Hematopoietic multipotent progenitor cell treated with erythropoietin and hydrocortisone succinate and interleukin-3 and kit ligand, for 8 days (in vitro differentiated cells): ENCODE data around the gene FNDC3A.
"Not testable (repeated sequence)": the region's sequence is repeated elsewhere in the genome, so short reads cannot be mapped to it uniquely, and the experiment has no call there.

Source experiments
- DNase-seq: peaks from one replicate; pipeline ENCODE4 v3.0.0-alpha.2; 2015

FNDC3A gene

DNA sequence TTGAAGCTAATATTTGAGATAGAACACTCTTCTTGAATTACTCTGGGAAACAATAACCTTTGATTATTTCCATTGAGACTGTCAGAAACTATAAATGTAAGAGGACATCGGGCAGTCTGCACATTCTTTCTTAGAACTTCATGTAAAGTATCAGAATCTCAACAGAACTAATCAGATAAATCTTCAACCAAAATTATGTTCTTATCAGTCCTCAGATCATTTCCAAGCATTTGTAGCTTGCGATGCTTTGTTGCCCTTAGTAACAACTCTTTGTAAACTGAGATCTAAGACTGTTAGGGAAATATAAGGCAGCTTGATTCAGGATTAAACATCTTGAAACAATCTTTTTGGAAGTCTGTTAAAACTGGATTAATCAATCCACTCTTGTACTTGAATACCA is 70.3 kb downstream of the FNDC3A start:
- no peak for DNase-seq

- no peak for DNase-seq
Observed at GRCh38 chr13:49046519-49046918, 70.8 kb downstream of the FNDC3A start.

DNA sequence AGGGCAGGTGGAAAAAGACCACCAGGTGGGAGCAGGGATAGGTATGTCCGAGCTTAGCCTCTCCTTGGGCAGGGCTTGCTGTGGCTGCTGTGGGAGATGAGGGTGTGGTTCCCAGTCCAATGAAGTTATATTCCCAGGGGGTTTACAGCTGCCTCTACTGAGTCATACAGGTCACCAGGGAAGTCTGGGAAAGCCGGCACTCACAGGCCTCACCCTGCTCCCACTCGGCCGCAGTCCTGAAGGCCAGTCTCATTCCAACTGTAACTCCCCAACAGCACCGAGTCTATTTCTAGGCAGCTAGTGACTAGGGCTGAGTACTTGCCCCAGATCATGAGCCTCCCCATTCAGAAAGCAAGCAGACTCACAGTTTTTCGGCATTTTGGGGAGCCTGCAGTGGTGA is 77.1 kb downstream of the FNDC3A start:
- DNase-seq: no peak

- no peak for DNase-seq
Observed at GRCh38 chr13:49053215-49053614, 77.5 kb downstream of the FNDC3A start.

GRCh38 chr13:49053906-49054305 is 78.2 kb downstream of the FNDC3A start:
- no peak for DNase-seq

DNA sequence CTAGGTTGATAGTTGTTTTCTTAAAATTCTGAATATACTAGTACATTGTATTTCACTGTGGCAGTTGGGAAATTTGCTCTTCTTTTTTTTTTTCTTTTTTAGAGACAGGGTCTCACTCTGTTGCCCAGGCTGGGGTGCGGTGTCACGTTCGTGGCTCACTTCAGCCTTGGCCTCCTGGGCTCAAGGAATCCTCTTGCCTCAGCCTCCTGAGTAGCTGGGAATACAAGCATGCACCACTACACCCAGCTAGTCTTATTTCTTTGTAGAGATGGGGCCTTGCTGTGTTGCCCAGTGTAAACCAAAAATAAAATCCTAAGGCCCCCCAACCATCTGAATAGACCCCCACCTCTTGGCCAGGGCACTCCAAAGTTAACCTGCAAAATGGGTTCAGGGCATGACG is 79.3 kb downstream of the FNDC3A start:
- DNase-seq: no peak

- no peak for DNase-seq
Observed at GRCh38 chr13:49057176-49057575, 81.5 kb downstream of the FNDC3A start.

DNA sequence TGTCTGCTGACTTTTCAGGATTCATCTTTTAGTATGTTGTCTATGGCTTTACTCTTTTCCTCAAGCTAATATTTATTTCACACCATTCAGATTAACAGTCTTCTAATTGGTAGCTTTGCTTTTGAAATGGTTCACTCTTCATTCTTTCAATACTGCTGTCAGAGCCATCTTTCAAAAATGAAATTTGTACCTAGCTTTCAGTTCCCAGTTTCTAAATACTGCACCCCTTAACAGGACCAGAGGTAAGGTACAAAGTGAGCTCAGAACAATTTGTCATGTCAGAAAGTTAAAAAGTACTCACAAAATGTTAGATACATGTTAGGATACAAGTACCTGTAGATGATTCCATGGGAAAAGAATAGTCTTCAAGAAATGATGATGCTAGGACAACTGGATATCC is 83.0 kb downstream of the FNDC3A start:
- DNase-seq: no peak

DNA sequence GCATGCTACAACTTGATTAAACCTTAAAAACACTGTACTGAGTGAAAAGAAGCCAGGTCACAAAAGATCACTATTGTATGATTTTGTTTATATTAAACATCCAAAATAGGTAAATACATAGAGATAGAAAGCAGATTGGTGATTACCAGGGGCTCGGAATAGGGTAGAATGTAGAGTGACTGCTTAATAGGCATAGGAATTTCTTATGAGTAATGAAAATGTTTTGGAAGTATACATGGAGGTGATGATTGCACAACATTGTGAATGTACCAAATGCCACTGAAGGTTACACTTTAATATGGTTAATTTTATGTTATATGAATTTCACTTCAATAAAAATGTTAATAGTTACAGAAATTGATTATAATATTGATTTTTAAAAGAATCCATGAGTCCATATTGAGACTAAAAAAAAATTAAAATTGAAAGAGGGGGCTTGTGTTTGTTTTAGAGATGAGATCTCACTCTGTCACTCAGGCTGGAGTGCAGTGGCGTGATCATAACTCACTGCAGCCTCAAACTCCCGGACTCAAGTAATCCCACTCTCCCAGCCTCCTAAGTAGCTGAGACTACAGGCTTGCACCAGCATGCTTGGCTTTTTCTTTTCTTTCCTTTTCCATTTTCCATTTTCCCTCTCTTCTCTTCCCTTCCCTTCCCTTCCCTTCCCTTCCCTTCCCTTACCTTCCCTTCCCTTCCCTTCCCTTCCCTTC is 85.1 kb downstream of the FNDC3A start:
- DNase-seq: no peak

- not testable (repeated sequence) for DNase-seq
Observed at GRCh38 chr13:49061388-49061752, 85.7 kb downstream of the FNDC3A start.

DNA sequence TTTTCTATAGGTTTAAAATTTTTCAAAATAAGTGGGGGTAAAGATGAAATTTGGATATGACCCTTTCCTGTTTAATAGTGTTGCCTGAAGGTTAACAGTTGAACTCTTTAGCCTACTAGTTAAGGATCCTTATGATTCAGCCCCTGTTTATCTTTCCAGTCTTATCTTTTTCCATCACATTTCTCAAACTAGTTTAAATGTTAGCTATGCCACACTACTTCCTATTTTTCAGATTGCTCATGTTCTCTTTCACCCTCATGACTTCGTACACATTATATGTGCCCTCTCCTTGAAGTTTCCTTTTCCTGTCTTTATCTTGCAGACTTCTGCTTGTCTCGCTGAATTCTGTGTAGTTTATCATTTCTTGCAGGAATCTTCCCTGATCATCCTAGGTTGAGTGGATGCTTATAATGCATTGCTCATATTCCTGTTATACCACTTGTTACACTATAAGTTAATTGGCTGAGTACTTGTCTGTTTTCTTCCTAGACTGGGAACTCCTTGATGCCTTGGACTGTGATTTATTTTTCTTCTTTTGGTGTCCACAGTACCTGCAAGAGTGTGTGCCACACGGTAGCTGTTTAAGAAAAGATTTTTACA is 86.7 kb downstream of the FNDC3A start:
- DNase-seq: peak; percentile 82

DNA sequence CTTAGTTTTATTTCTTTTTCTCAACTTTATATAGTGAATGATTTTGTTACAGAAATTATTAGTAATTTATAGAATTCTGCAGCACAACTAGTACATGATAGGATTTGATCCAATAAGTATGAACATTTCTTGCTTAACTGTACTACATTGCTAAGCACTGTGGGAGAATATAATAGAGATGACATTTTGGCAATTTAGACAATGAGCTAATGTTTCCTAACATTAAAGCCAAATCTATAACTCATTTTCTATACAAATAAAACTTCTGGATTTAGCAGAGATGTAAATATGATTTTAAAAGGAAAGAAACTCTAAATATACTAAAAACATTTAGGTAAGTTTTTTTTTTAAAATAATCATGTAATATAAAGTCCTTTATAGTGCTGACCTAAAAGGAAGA is 87.3 kb downstream of the FNDC3A start:
- DNase-seq: no peak

GRCh38 chr13:49063497-49063896 is 87.8 kb downstream of the FNDC3A start:
- DNase-seq: peak; percentile 85

DNA sequence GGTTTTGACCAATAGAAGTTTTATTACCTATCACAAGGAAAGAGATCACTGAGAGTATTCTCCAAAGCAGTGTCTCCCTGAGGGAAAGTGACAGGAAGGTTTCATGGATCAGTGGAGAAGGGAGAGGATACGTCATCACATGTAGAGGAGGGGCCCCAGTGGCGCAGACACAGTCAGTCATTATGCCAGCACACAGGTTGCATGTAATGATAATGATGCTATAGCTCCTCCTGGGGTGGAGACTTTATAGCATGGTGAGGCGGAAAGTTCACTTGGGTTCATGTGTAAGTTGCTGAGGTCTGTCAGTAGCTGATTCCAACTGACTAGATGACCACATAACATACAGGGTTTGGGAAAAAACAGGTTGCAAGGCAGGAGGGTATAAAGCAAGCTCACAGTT is 88.8 kb downstream of the FNDC3A start:
- peak; percentile 87 for DNase-seq

- DNase-seq: no peak
Observed at GRCh38 chr13:49066856-49067255, 91.1 kb downstream of the FNDC3A start.

DNA sequence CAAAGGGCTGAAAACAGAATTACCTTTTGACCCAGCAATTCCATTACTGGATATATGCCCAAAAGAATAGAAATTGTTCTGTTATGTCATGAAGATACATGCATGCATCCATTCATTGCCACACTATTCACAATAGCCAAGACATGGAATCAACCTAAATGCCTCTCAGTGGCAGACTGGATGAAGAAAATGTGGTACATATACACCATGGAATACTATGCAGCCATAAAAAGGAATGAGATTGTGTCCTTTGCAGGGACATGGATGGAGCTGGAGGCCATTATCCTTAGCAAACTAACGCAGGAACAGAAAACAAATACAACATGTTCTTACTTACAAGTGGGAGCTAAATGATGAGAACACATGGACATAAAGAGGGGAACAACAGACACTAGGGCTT is 92.8 kb downstream of the FNDC3A start:
- DNase-seq: not testable (repeated sequence)

DNA sequence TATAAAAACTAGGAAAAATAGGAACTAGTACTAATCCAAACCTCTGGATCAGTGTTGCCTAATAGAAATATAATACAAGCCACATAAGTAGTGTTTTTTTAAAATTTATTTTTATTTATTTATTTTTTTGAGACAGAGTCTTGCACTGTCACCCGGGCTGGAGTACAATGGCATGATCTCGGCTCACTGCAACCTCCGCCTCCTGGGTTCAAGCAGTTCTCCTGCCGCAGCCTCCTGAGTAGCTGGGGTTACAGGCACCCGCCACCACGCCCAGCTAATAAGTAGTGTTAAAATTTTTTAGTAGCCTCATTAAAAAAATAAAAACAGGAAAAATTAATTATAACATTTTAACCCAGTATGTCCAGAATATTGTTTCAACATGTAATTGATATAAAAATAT is 94.3 kb downstream of the FNDC3A start:
- DNase-seq: not testable (repeated sequence)

DNA sequence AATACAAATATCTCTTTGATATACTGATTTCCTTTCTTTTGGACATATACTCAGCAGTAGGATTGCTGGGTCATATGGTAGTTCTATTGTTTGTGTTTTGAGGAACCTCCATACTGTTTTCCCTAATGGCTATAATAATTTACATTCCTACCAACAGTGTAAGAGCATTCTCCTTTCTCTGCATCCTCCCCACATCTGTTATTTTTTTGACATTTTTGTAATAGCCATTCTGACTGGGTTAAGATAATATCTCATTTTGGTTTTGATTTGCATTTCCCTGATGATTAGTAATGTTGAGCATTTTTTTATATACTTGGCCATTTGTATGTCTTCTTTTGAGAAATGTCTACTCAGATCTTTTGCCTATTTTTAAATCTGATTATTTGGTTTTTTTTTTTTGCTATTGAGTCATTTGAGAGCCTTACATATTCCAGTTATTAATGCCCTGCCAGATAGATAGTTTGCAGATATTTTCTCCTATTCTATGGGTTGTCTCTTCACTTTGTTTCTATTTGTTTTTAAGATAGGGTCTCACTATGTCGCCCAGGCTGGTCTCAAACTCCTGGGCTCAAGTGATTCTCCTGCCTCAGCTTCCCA is 95.7 kb downstream of the FNDC3A start:
- DNase-seq: no peak

- DNase-seq: no peak
Observed at GRCh38 chr13:49082653-49083536, 107.2 kb downstream of the FNDC3A start.

DNA sequence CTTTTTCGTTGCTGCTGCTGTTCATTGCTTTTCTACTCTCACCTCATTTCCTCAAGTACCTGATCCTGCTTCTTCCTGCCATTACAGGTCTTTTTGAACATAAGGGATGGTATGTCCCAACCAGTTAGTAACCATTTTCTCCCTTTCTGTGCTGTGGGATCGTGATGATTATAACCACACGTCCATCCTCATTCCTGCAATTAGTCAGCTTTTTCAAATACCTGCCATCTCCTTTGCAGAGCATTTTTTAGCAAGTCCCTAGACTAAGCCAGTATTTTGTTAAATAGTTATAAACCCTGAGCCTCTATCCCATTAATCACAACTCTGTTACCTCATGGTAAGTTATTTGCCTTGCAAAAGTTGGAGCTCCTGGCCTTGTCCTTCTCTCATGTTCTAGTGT is 109.2 kb downstream of the FNDC3A start:
- no peak for DNase-seq

- DNase-seq: no peak
Observed at GRCh38 chr13:49086722-49087121, 111.0 kb downstream of the FNDC3A start.

- DNase-seq: no peak
Observed at GRCh38 chr13:49093376-49093775, 117.7 kb downstream of the FNDC3A start.

- DNase-seq: no peak
Observed at GRCh38 chr13:49097374-49097773, 121.7 kb downstream of the FNDC3A start.

- no peak for DNase-seq
Observed at GRCh38 chr13:49098198-49098597, 122.5 kb downstream of the FNDC3A start.
